Body of pancreas (tissue), 4 donors: ENCODE measurements around the gene ACADL. TPM values are rescaled to one million over a fixed set of nuclear protein-coding genes. Genes with fewer than 3 reads are reported as not detected.
"Not testable (repeated sequence)": the region's sequence is repeated elsewhere in the genome, so short reads cannot be mapped to it uniquely, and the experiment has no call there.

Experiments
- ATAC-seq: fragments of 150-250 bp; one replicate; pipeline ENCODE4 v1.9.1; 2016
- DNase-seq, 4 donors: peaks; one replicate each; pipeline ENCODE4 v3.0.0-alpha.2; 2019
- H3K27ac ChIP-seq, 4 donors: fragments of 200-600 bp; sonication (generic); 1 replicate in 3 of 4; 2 replicates in 1 of 4; pipeline versions ENCODE4 v1.5.1 to v1.6.1; 2016 to 2019; ENCODE audit warnings: mild to moderate bottlenecking in 1 of 4, mixed read lengths in 1 of 4, moderate library complexity in 1 of 4
- H3K27me3 ChIP-seq, 2 donors: fragments of 200-600 bp; sonication (generic); one replicate each; pipeline ENCODE4 v1.6.0; 2016; ENCODE audit warnings: mild to moderate bottlenecking in 1 of 2
- H3K36me3 ChIP-seq, 2 donors: fragments of 200-600 bp; sonication (generic); replicated peaks in 1 of 2; 2 replicates each; pipeline ENCODE4 v1.5.1; 2016; ENCODE audit warnings: low read depth in 2 of 2; ENCODE audit not compliant: insufficient read depth in 1 of 2
- H3K4me1 ChIP-seq: fragments of 200-600 bp; sonication (generic); one replicate; pipeline ENCODE4 v1.6.0; 2016
- H3K4me3 ChIP-seq, 2 donors: fragments of 200-600 bp; sonication (generic); 1 replicate in 1 of 2; 2 replicates in 1 of 2; pipeline ENCODE4 v1.5.1; 2016 to 2019
- H3K9me3 ChIP-seq, 3 donors: fragments of 200-600 bp; sonication (generic); 1 replicate in 2 of 3; 2 replicates in 1 of 3; pipeline ENCODE4 v1.5.1; 2016
- CTCF ChIP-seq, 7 experiments: fragments of 450-650 bp in 4 of 7; fragments of 200-600 bp in 3 of 7; sonication (generic) in 3 of 7; IDR thresholded peaks; one replicate each; pipeline ENCODE4 v1.5.1; 2016 to 2019; ENCODE audit warnings: antibody characterized with exemption in 7 of 7
- POLR2A ChIP-seq, 3 donors: fragments of 450-650 bp; IDR thresholded peaks; one replicate each; pipeline ENCODE4 v1.6.1; 2016; ENCODE audit warnings: antibody characterized with exemption in 3 of 3, mild to moderate bottlenecking in 2 of 3
- WGBS, 2 donors: methylation state at CpG; one replicate each; pipeline ENCODE4 v1.1.5; 2017; 5-methylcytosine and 5-hydroxymethylcytosine counted together
- intact Hi-C: fragments of 100-400 bp; cut with DNase I; formaldehyde crosslinking; loops from one replicate; pipeline ENCODE4 v1.15.1; 2023
- total RNA-seq, 2 donors: library from RNA; depleted of rRNA; stranded (reverse); fragments of >200 nt; gene quantifications; one replicate each; pipeline ENCODE4 v1.1.0, GENCODE V29; 2016

The ACADL gene
- total RNA-seq, 2 donors from 2014 or later = 26.4 to 56.6 TPM

- Histone ChIP-seq H3K9me3 (no peaks in the 10 kb centered on the region), H3K4me1 (peaks cover 35% of the 10 kb centered on the region), H3K36me3 (no peaks in the 10 kb centered on the region), H3K4me3 (no peak overlapping the region), H3K27me3 (no peaks in the 10 kb centered on the region), H3K27ac (no peak overlapping the region)
- ATAC-seq (no peak), DNase-seq (no peak)
- intact Hi-C loops = no loop called here
- TF ChIP-seq CTCF (IDR thresholded peaks at IDR 0.05) = no peak
- 97 to 100% methylated on average over 1 of the region's 1 CpG for WGBS, 2 donors
These were observed 47.5 kb downstream of the ACADL start for GRCh38 chr2:210177769-210178168.

- DNase-seq, intact Hi-C loops, H3K9me3 ChIP-seq, H3K27me3 ChIP-seq, H3K27ac ChIP-seq, H3K4me3 ChIP-seq, H3K36me3 ChIP-seq, ATAC-seq: not testable (repeated sequence)
- peaks cover 42% of the 10 kb centered on the region for H3K4me1 ChIP-seq
- WGBS, 2 donors = 96 to 100% methylated on average over 1 of the region's 1 CpG
These were observed 48.1 kb downstream of the ACADL start for GRCh38 chr2:210177115-210177514.

GRCh38 chr2:210174086-210174485, 51.2 kb downstream of the ACADL start:
- Histone ChIP-seq H3K27ac (no peak overlapping the region), H3K9me3 (no peaks in the 10 kb centered on the region), H3K4me1 (peaks cover 24% of the 10 kb centered on the region), H3K27me3 (no peaks in the 10 kb centered on the region), H3K4me3 (no peak overlapping the region), H3K36me3 (no peaks in the 10 kb centered on the region)
- no peak for TF ChIP-seq CTCF (IDR thresholded peaks at IDR 0.05)
- no peak for TF ChIP-seq POLR2A (IDR thresholded peaks at IDR 0.05)
- no peak for DNase-seq
- no peak for ATAC-seq
- intact Hi-C loops = no loop called here

GRCh38 chr2:210172219-210172575, 53.0 kb downstream of the ACADL start:
- peak overlapping the region in 1 of 2 donors; percentile 24 for H3K4me3 ChIP-seq
- no peak for TF ChIP-seq CTCF (IDR thresholded peaks at IDR 0.05)
- no peak for TF ChIP-seq POLR2A (IDR thresholded peaks at IDR 0.05)
- no peaks in the 10 kb centered on the region for H3K27me3 ChIP-seq
- intact Hi-C loops = no loop called here
- no peak for DNase-seq
- peak overlapping the region; percentile 100 for H3K27ac ChIP-seq
- no peaks in the 10 kb centered on the region for H3K9me3 ChIP-seq
- WGBS, 2 donors = 3 to 6% methylated on average over 8 of the region's 8 CpGs
- peaks cover 40% of the 10 kb centered on the region for H3K4me1 ChIP-seq
- H3K36me3 ChIP-seq = no peaks in the 10 kb centered on the region
- ATAC-seq = no peak

GRCh38 chr2:210171309-210172218, 53.7 kb downstream of the ACADL start, which contains the start of gene KANSL1L:
Gene KANSL1L, minus strand, starts transcription at chr2:210171409. Its CDS starts 16,827 bp downstream, at chr2:210154582.
- Histone ChIP-seq H3K4me3 (peak within 1 kb of the TSS; percentile 43 to 98), H3K27me3 (no peaks in the 10 kb centered on the region), H3K36me3 (no peaks in the 10 kb centered on the region), H3K4me1 (peaks cover 46% of the 10 kb centered on the region), H3K27ac (peak within 1 kb of the TSS; percentile 100), H3K9me3 (no peaks in the 10 kb centered on the region)
- WGBS, 2 donors = 0 to 1% methylated on average over 50 to 55 of the region's 67 CpGs
- ATAC-seq (peak; percentile 85), DNase-seq (peak; percentile 99 to 100 (median 100))
- intact Hi-C loops = no loop called here
- TF ChIP-seq CTCF (IDR thresholded peaks at IDR 0.05) (no peak), POLR2A (IDR thresholded peaks at IDR 0.05) (peak; percentile 86 to 93 (median 92))
